ENCODE measurements around the gene CANT1. TPM values are rescaled to one million over a fixed set of nuclear protein-coding genes. Genes with fewer than 3 reads are reported as not detected.

CANT1 gene
- total and polyA plus RNA-seq, 4 donors, result 6.2 to 20.0 (median 16.4) TPM

DNA sequence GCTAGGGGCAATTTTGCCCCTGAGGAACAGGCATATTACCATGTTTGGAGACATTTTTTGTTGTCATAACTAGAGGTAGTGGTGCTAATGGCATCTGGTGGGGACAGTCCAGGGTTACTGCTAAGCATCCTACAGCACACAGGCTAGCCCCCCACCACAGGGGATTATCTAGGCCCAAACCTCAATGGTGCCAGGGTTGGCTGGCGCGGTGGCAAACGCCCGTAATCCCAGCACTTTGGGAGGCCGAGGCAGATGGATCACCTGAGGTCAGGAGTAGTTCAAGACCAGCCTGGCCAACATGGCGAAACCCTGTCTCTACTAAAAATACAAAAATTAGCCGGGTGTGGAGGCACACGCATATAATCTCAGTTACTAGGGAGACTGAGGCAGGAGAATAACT, 29.6 kb upstream of the CANT1 start:
- TF ChIP-seq SP1 (IDR thresholded peaks at IDR 0.05) (no peak), RXRA (IDR thresholded peaks at IDR 0.05) (no peak), HNF4G (IDR thresholded peaks at IDR 0.05) (no peak), EGR1 (IDR thresholded peaks at IDR 0.05; ENCODE audit: low read depth in 2 of 2) (no peak), HNF4A (conservative IDR thresholded peaks at IDR 0.05) (no peak), TAF1 (conservative IDR thresholded peaks at IDR 0.05) (no peak), NR2F2 (IDR thresholded peaks at IDR 0.05) (no peak), FOXA1 (IDR thresholded peaks at IDR 0.05) (no peak), JUND (IDR thresholded peaks at IDR 0.05) (no peak), GABPA (IDR thresholded peaks at IDR 0.05 in 1 of 2, conservative IDR thresholded peaks at IDR 0.05 in 1 of 2) (no peak), RAD21 (IDR thresholded peaks at IDR 0.05) (no peak), FOXA2 (IDR thresholded peaks at IDR 0.05) (no peak)
- TF ChIP-seq, protein P1, sequence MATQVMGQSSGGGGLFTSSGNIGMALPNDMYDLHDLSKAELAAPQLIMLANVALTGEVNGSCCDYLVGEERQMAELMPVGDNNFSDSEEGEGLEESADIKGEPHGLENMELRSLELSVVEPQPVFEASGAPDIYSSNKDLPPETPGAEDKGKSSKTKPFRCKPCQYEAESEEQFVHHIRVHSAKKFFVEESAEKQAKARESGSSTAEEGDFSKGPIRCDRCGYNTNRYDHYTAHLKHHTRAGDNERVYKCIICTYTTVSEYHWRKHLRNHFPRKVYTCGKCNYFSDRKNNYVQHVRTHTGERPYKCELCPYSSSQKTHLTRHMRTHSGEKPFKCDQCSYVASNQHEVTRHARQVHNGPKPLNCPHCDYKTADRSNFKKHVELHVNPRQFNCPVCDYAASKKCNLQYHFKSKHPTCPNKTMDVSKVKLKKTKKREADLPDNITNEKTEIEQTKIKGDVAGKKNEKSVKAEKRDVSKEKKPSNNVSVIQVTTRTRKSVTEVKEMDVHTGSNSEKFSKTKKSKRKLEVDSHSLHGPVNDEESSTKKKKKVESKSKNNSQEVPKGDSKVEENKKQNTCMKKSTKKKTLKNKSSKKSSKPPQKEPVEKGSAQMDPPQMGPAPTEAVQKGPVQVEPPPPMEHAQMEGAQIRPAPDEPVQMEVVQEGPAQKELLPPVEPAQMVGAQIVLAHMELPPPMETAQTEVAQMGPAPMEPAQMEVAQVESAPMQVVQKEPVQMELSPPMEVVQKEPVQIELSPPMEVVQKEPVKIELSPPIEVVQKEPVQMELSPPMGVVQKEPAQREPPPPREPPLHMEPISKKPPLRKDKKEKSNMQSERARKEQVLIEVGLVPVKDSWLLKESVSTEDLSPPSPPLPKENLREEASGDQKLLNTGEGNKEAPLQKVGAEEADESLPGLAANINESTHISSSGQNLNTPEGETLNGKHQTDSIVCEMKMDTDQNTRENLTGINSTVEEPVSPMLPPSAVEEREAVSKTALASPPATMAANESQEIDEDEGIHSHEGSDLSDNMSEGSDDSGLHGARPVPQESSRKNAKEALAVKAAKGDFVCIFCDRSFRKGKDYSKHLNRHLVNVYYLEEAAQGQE (IDR thresholded peaks at IDR 0.05), result no peak
- TF ChIP-seq, protein P2, sequence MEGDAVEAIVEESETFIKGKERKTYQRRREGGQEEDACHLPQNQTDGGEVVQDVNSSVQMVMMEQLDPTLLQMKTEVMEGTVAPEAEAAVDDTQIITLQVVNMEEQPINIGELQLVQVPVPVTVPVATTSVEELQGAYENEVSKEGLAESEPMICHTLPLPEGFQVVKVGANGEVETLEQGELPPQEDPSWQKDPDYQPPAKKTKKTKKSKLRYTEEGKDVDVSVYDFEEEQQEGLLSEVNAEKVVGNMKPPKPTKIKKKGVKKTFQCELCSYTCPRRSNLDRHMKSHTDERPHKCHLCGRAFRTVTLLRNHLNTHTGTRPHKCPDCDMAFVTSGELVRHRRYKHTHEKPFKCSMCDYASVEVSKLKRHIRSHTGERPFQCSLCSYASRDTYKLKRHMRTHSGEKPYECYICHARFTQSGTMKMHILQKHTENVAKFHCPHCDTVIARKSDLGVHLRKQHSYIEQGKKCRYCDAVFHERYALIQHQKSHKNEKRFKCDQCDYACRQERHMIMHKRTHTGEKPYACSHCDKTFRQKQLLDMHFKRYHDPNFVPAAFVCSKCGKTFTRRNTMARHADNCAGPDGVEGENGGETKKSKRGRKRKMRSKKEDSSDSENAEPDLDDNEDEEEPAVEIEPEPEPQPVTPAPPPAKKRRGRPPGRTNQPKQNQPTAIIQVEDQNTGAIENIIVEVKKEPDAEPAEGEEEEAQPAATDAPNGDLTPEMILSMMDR (IDR thresholded peaks at IDR 0.05; ENCODE audit: low read depth, low read length, missing input control), result no peak
- TF ChIP-seq, protein P3, sequence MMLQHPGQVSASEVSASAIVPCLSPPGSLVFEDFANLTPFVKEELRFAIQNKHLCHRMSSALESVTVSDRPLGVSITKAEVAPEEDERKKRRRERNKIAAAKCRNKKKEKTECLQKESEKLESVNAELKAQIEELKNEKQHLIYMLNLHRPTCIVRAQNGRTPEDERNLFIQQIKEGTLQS (IDR thresholded peaks at IDR 0.05), result no peak
- TF ChIP-seq, protein P4, sequence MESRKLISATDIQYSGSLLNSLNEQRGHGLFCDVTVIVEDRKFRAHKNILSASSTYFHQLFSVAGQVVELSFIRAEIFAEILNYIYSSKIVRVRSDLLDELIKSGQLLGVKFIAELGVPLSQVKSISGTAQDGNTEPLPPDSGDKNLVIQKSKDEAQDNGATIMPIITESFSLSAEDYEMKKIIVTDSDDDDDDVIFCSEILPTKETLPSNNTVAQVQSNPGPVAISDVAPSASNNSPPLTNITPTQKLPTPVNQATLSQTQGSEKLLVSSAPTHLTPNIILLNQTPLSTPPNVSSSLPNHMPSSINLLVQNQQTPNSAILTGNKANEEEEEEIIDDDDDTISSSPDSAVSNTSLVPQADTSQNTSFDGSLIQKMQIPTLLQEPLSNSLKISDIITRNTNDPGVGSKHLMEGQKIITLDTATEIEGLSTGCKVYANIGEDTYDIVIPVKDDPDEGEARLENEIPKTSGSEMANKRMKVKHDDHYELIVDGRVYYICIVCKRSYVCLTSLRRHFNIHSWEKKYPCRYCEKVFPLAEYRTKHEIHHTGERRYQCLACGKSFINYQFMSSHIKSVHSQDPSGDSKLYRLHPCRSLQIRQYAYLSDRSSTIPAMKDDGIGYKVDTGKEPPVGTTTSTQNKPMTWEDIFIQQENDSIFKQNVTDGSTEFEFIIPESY (IDR thresholded peaks at IDR 0.05), result no peak
- H3K4me1 ChIP-seq (ENCODE audit: control insufficient read depth in 4 of 4, insufficient read depth in 4 of 4, low read length in 3 of 4), result no peaks in the 10 kb centered on the region
- H3K27ac ChIP-seq (ENCODE audit: low read depth in 1 of 2, low read length in 2 of 2), result no peak overlapping the region
- no peaks in the 10 kb centered on the region for H3K36me3 ChIP-seq (ENCODE audit: control insufficient read depth in 4 of 4, insufficient read depth in 3 of 4, low read depth in 1 of 4, low read length in 3 of 4)
- H3K27me3 ChIP-seq (ENCODE audit: control insufficient read depth in 4 of 4, insufficient read depth in 4 of 4, low read length in 3 of 4), result peaks cover 0 to 3% (median 0%) of the 10 kb centered on the region in 4 donors
- 89% methylated on average over 8 of the region's 8 CpGs for WGBS
- no peak for DNase-seq (ENCODE audit: low spot score)
- no peak overlapping the region for H3K9ac ChIP-seq (ENCODE audit: low read depth in 1 of 2, low read length in 2 of 2)
- H3K9me3 ChIP-seq (ENCODE audit: control insufficient read depth in 4 of 4, low read length in 3 of 4), result no peaks in the 10 kb centered on the region
- H3K4me3 ChIP-seq (ENCODE audit: low read depth in 1 of 3, low read length in 3 of 3), result no peak overlapping the region

DNA sequence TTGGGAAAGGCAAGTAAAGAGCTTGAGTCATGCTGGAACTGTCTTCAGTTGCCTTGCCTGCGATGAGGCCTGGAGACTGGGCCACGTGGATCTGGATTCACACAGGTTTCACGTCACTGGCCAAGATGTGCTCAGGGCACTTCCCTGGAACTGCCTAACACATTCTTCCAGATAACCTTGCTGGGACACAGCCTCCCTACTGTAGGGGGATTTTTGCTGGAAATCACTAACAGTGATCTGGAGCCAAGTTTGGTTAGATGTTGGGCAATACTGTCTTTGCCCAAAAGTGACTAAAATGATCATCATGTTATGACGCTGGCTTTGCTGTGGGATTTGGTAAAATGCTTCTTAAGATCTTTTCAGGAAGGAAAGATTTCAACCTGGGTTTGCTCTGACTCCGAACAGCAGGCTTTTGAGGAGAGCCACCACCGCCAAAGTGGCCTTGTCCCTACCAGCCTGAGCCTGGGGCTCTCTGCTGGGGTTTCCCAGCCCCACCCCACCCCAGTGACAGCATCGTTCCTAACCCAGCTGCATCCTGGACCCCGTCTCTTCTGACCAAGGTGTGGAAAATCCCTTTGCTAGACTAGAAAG, 29.1 kb upstream of the CANT1 start:
- Histone ChIP-seq H3K27ac (ENCODE audit: low read depth in 1 of 2, low read length in 2 of 2) (no peak overlapping the region), H3K4me1 (ENCODE audit: control insufficient read depth in 4 of 4, insufficient read depth in 4 of 4, low read length in 3 of 4) (no peaks in the 10 kb centered on the region), H3K27me3 (ENCODE audit: control insufficient read depth in 4 of 4, insufficient read depth in 4 of 4, low read length in 3 of 4) (peaks cover 0 to 3% (median 0%) of the 10 kb centered on the region in 4 donors), H3K9ac (ENCODE audit: low read depth in 1 of 2, low read length in 2 of 2) (no peak overlapping the region), H3K4me3 (ENCODE audit: low read depth in 1 of 3, low read length in 3 of 3) (no peak overlapping the region), H3K36me3 (ENCODE audit: control insufficient read depth in 4 of 4, insufficient read depth in 3 of 4, low read depth in 1 of 4, low read length in 3 of 4) (no peaks in the 10 kb centered on the region), H3K9me3 (ENCODE audit: control insufficient read depth in 4 of 4, low read length in 3 of 4) (no peaks in the 10 kb centered on the region)
- no peak for DNase-seq (ENCODE audit: low spot score)
- WGBS, result 75% methylated on average over 8 of the region's 8 CpGs
- TF ChIP-seq EGR1 (IDR thresholded peaks at IDR 0.05; ENCODE audit: low read depth in 2 of 2) (no peak), JUND (IDR thresholded peaks at IDR 0.05) (no peak), RXRA (IDR thresholded peaks at IDR 0.05) (no peak), GABPA (IDR thresholded peaks at IDR 0.05 in 1 of 2, conservative IDR thresholded peaks at IDR 0.05 in 1 of 2) (no peak), FOXA1 (IDR thresholded peaks at IDR 0.05) (no peak), SP1 (IDR thresholded peaks at IDR 0.05) (no peak), NR2F2 (IDR thresholded peaks at IDR 0.05) (no peak), TAF1 (conservative IDR thresholded peaks at IDR 0.05) (no peak), FOXA2 (IDR thresholded peaks at IDR 0.05) (no peak)
- TF ChIP-seq, protein P1 (IDR thresholded peaks at IDR 0.05), result no peak
- TF ChIP-seq, protein P5, sequence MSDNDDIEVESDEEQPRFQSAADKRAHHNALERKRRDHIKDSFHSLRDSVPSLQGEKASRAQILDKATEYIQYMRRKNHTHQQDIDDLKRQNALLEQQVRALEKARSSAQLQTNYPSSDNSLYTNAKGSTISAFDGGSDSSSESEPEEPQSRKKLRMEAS (IDR thresholded peaks at IDR 0.05), result no peak
- TF ChIP-seq, protein P2 (IDR thresholded peaks at IDR 0.05; ENCODE audit: low read depth, low read length, missing input control), result no peak

Data from liver (tissue), 9 donors.